Ovary (tissue), 9 donors: ENCODE measurements around the gene KLHL22. TPM values are rescaled to one million over a fixed set of nuclear protein-coding genes. Genes with fewer than 3 reads are reported as not detected.

ENCODE experiments used
- DNase-seq, 5 donors: peaks; one replicate each; pipeline ENCODE4 v3.0.0-alpha.2; 2019 to 2020
- H3K27ac ChIP-seq, 2 donors: fragments of 200-600 bp; one replicate each; pipeline versions ENCODE4 v1.5.1 to v1.8.0; 2019 to 2022
- H3K27me3 ChIP-seq: fragments of 200-600 bp; one replicate; pipeline ENCODE4 v1.8.0; 2022
- H3K36me3 ChIP-seq: fragments of 200-600 bp; sonication (generic); one replicate; pipeline ENCODE4 v1.5.1; 2019
- H3K4me1 ChIP-seq: one replicate; pipeline ENCODE4 v1.8.1; 2013; ENCODE audit warnings: mild to moderate bottlenecking, moderate library complexity; ENCODE audit not compliant: insufficient read depth
- H3K4me3 ChIP-seq: fragments of 200-600 bp; sonication (generic); one replicate; pipeline ENCODE4 v1.5.1; 2017
- H3K9me3 ChIP-seq, 2 donors: fragments of 200-600 bp in 1 of 2; sonication (generic) in 1 of 2; one replicate each; pipeline versions ENCODE4 v1.5.1 to v1.8.1; 2013 to 2019; ENCODE audit warnings: mild to moderate bottlenecking in 1 of 2, moderate library complexity in 1 of 2
- EP300 ChIP-seq: sonication (generic); formaldehyde crosslinking; IDR thresholded peaks from one replicate; pipeline ENCODE4 v1.6.1; 2017; ENCODE audit warnings: antibody characterized with exemption
- POLR2A ChIP-seq: fragments of 450-650 bp; IDR thresholded peaks from one replicate; pipeline ENCODE4 v1.6.1; 2017; ENCODE audit warnings: antibody characterized with exemption, mild to moderate bottlenecking, moderate library complexity
- WGBS, 3 donors: extraction: QIAGEN DNeasy Blood & Tissue Kit in 1 of 3; methylation state at CpG; one replicate each; pipeline versions ENCODE4 v1.1.5 to v1.1.7; 2013 to 2017; 5-methylcytosine and 5-hydroxymethylcytosine counted together
- intact Hi-C, 4 donors: fragments of 100-400 bp; cut with DNase I; formaldehyde crosslinking; loops; one replicate each; pipeline versions ENCODE4 v1.11.0 to v1.15.1; 2022 to 2023
- polyA plus RNA-seq, 2 donors: library from polyadenylated mRNA; stranded (reverse); fragments of 200-250 nt in 1 of 2; fragments of 350-450 nt in 1 of 2; fragmentation: Illumina TruSeq in 1 of 2; extraction: RNeasy Lipid Tissue Mini Kit (QIAGEN cat#74804) in 1 of 2; gene quantifications; one replicate each; pipeline ENCODE4 v1.2.3, GENCODE V29; 2013 to 2014
- total RNA-seq, 7 donors: library from RNA; depleted of rRNA in 2 of 7; stranded (reverse); fragments of >200 nt in 2 of 7; fragmentation: NEBNext Ultra II Directional in 3 of 7; extraction: Animal tissue kit (Norgen Biotek cat#: 25700) in 3 of 7; gene quantifications; one replicate each; pipeline versions ENCODE4 v1.1.0 to v1.2.4, GENCODE V29; 2016 to 2023
- TF ChIP-seq, protein P1 (sequence below), 3 donors: fragments of 450-650 bp in 2 of 3; fragments of 200-600 bp in 1 of 3; IDR thresholded peaks; one replicate each; pipeline versions ENCODE4 v1.5.1 to v1.8.0; 2016 to 2022; ENCODE audit warnings: antibody characterized with exemption in 3 of 3, mild to moderate bottlenecking in 1 of 3
- donor health status: DM: no; HTN: no; CAD: no; lungs with moderate emphysema.
- donor health status: DM: no; HTN: no; CAD: no.
- donor health status: Bipolar disorder and iron deficiency.
- donor health status: DM: yes; HTN: yes; CAD: no.
- donor health status: DM: no; HTN: no; CAD: no.
- donor health status: DM: yes; HTN: yes; CAD: no.

KLHL22 gene
- total and polyA plus RNA-seq, 9 donors, result 24.6 to 42.9 (median 28.7) TPM

- DNase-seq, result no peak
- Histone ChIP-seq H3K9me3 (no peaks in the 10 kb centered on the region), H3K4me1 (peaks cover 6% of the 10 kb centered on the region), H3K4me3 (no peak overlapping the region), H3K27me3 (no peaks in the 10 kb centered on the region), H3K36me3 (no peaks in the 10 kb centered on the region), H3K27ac (no peak overlapping the region)
- TF ChIP-seq EP300, result no peak
- no peak for TF ChIP-seq POLR2A
- TF ChIP-seq, protein P1, sequence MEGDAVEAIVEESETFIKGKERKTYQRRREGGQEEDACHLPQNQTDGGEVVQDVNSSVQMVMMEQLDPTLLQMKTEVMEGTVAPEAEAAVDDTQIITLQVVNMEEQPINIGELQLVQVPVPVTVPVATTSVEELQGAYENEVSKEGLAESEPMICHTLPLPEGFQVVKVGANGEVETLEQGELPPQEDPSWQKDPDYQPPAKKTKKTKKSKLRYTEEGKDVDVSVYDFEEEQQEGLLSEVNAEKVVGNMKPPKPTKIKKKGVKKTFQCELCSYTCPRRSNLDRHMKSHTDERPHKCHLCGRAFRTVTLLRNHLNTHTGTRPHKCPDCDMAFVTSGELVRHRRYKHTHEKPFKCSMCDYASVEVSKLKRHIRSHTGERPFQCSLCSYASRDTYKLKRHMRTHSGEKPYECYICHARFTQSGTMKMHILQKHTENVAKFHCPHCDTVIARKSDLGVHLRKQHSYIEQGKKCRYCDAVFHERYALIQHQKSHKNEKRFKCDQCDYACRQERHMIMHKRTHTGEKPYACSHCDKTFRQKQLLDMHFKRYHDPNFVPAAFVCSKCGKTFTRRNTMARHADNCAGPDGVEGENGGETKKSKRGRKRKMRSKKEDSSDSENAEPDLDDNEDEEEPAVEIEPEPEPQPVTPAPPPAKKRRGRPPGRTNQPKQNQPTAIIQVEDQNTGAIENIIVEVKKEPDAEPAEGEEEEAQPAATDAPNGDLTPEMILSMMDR (IDR thresholded peaks at IDR 0.05), result no peak
- 69 to 72% (median 69%) methylated on average over 5 of the region's 5 CpGs for WGBS, 3 donors
- intact Hi-C loops, result no loop called here
These were observed 29.9 kb downstream of the KLHL22 start for GRCh38 chr22:20465759-20466077.

DNA sequence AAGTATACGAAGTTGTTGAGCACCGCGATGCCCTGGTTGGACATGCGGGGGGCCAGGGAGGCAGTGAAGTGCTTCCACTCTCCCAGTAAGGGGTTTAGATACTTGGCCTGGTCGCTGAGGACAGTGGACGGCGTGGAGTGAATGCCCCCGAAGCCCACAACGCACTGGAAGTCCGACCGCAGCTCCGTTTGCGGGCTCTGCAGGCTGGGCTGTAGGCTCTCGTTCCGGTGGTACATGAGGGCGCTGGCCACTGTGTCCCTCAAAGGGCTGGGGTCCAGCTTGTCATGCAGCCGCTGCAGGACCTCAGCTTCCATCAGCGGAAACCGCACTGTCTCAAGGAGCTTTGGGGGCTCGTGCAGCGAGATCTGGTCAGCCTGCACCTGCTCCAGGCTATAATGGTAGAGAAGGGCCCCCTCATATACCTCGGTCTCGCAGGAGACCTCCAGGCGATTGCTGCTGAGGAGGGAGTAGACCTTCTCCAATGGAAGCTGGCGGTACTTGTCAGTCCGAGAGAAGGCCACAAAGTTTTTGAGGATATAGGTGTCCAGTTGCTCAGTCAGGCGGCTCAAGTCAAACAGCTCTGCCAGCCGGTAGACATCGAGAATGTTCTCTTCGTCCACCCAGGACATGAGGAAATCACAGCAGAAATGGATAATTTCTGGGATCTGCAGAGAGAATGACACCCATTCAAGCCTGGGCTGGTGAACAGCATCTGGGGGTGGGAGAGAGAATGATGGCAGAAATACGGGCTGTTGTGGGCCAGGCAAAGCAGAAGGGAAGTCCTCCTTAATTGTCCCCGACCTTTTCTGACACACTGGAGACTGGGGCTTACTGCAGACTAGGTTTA lies 30.5 kb downstream of the KLHL22 start:
- no peak overlapping the region for H3K4me3 ChIP-seq
- TF ChIP-seq, protein P1 (IDR thresholded peaks at IDR 0.05), result no peak
- TF ChIP-seq EP300 (no peak), POLR2A (no peak)
- H3K4me1 ChIP-seq, result peaks cover 6% of the 10 kb centered on the region
- DNase-seq, result peak in 1 of 5 donors; percentile 9
- 91 to 93% (median 93%) methylated on average over 29 to 32 of the region's 32 CpGs for WGBS, 3 donors
- intact Hi-C loops, result no loop called here
- no peaks in the 10 kb centered on the region for H3K27me3 ChIP-seq
- H3K27ac ChIP-seq, result no peak overlapping the region
- H3K36me3 ChIP-seq, result no peaks in the 10 kb centered on the region
- H3K9me3 ChIP-seq, result no peaks in the 10 kb centered on the region

GRCh38 chr22:20464096-20464614 lies 31.4 kb downstream of the KLHL22 start:
- intact Hi-C loops, result no loop called here
- Histone ChIP-seq H3K4me3 (no peak overlapping the region), H3K9me3 (no peaks in the 10 kb centered on the region), H3K36me3 (no peaks in the 10 kb centered on the region), H3K4me1 (peaks cover 6% of the 10 kb centered on the region), H3K27me3 (no peaks in the 10 kb centered on the region), H3K27ac (no peak overlapping the region)
- peak in 1 of 5 donors; percentile 1 for DNase-seq
- TF ChIP-seq, protein P1 (IDR thresholded peaks at IDR 0.05), result no peak
- no peak for TF ChIP-seq EP300
- no peak for TF ChIP-seq POLR2A
- 83 to 88% (median 84%) methylated on average over 11 of the region's 11 CpGs for WGBS, 3 donors

GRCh38 chr22:20463324-20464095 lies 32.1 kb downstream of the KLHL22 start:
- Histone ChIP-seq H3K9me3 (no peaks in the 10 kb centered on the region), H3K4me3 (no peak overlapping the region), H3K27ac (no peak overlapping the region), H3K36me3 (no peaks in the 10 kb centered on the region), H3K27me3 (no peaks in the 10 kb centered on the region), H3K4me1 (peaks cover 8% of the 10 kb centered on the region)
- TF ChIP-seq EP300 (no peak), POLR2A (no peak)
- TF ChIP-seq, protein P1 (IDR thresholded peaks at IDR 0.05), result no peak
- intact Hi-C loops, result no loop called here
- DNase-seq, result no peak
- WGBS, 3 donors, result 27 to 44% (median 41%) methylated on average over 2 of the region's 2 CpGs
